Femur (tissue), 1 donor: Measurements from ENCODE around the gene GMEB2.
A peak's percentile ranks its signal among the peaks of the same experiment; 100 is the strongest.
"Not testable (repeated sequence)": the region's sequence is repeated elsewhere in the genome, so short reads cannot be mapped to it uniquely, and the experiment has no call there.

Source experiments
- DNase-seq: peaks from one replicate; pipeline ENCODE4 v3.0.0-alpha.2; 2017

The GMEB2 gene

DNA sequence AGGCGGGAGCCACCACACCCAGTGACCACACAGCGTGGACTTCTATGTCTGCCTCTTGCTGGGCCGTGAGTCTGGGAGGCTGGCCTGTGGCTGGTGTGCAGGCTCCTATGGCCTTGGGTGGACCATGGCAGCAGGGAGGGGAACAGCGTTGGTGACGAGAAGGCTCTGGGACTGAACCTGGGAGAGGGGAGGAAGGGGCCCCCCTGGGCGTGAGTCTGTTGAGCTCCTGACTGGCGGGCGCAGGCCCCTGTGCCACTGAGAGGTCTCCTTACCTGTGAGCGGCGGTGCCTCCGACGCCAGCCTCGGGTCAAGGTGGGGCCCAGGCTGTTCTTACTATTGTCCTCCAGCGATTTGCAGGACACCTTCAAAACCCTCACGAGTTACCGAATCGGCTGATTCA, 40.1 kb downstream of the GMEB2 start:
- DNase-seq = no peak

DNA sequence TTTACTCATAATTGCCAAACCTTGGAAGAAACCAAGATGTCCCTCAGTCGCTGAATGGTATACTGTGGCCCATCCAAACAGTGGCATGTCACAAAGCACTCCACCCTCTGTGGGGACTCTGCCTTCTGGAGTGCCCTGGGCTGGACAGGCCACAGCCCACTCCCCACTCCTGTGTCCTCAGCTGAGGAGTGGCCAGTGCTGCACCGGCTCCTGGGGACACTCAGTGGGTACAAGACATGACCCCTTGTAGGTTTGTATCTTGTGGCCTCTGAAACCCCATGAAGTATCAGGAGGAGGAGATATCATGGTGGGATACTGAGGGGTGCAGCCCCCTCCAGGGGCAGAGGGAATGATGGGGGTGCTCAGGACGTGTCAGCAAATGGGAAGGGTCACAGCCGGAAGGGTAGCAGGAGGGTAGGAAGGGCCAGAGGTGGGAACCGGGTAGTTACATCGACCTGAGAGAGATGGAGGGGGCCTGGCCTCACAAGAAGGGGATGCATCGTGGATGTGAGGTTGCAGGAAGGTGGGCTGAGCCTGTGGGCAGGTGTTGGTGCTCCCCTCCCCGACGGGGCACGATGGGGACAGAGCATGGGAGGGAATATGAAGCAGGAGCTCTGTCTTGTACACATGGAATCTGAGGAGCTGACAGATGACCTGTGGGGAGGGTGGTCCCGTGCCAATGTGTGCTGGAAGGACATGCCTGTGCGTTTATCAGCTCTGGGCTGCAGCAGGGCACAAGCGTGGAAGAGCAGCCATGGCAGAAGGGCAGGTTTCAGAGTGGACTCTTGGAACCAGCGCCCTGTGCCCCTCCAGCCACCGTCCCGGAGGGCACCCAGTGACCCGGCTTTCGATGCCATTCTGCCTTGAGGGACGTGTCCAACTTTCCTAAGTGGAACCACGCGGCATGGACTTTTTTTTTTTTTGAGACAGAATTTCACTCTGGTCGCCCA, 41.0 kb downstream of the GMEB2 start:
- DNase-seq = no peak

DNA sequence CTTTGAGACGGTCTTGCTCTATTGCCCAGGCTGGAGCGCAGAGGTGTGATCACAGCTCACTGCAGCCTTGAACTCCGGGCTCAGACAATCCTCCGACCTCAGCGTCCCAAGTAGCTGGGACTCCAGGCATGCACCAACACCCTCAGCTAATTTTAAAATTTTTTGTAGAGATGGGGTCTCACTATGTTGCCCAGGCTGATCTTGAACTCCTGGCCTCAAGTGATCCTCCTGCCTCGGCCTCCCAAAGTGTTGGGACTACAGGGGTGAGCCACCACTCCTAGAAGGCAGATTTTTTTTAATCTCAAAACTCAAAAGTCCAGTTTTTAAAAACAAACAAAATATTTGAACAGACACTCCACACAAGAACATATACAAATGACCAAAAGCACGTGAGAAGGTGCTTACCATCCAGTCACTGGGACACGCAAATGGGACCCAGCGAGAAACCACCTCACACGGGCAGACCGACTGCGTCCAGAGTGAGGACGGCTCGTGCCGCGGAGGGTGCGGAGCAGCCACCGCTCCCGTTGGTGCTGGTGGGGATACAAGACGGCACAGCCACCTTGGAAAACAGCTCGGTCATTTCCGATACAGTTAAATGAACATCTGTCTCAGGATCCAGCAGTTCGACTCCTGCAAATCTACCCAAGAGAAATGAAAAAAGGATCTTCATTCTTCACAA, 44.4 kb downstream of the GMEB2 start:
- no peak for DNase-seq

DNA sequence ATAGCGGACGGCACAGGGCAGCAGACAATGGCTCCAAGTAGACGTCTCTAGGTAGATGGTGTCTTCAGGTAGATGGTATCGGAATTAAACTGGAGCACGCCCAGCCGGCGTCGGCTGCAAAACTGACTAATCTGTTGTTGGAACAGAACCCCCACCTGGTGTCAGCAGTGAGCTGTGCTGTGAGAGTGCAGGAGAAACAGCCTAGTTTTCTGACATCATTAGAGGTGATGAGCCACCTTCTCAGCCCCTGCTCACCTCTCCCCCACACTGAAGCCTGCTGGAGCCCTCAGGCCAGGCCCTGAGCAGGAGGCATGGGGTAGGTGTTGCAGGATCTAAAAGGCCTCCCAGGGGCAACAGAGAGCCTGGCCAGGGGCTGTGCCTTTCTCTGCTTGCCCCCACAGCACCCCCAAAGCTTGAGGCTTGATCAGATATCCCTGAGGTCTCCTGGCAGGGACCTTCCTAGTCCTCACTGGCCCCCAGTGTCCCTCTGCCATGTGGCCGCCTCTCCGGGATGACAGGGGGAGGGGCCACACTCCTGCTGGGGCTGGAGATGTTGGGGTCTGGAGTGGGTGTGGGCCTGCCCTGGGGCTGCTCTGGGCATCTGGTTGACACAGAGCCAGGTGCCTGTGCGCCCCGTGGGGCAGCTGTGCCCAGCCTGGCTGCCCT, 46.0 kb downstream of the GMEB2 start:
- DNase-seq = no peak

DNA sequence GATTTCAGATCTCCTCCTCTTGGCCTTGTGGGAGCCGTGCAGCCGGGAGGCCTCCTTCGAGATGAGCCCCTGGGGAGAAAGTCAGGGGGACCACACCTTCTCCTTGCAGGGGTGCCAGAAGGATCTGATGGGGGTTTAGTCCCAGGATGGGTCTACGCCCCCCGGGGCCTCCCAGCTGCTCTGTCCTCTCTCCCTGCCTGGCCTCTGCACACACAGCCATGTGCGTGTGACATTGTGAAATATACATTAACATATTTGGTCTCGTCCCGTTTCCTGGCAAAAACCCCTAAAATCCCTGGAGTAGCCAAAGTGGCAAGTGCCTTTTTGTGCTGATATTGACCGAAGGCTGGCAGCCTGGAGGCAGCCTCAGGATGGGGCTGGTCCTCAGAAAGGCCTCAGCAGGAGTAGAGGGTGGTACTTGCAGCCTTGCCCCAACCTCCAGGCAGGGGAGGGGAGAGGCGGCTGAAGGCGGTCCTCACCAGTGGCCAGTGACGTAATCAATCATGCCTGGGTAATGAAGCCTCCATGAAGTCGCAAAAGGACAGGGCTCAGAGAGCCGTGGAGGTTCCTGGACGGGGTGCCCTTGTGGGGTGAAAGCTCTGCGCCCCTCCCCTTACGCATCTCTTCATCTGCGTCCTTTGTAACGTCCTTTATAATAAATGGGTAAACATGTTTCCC, 47.7 kb downstream of the GMEB2 start:
- DNase-seq = no peak

DNA sequence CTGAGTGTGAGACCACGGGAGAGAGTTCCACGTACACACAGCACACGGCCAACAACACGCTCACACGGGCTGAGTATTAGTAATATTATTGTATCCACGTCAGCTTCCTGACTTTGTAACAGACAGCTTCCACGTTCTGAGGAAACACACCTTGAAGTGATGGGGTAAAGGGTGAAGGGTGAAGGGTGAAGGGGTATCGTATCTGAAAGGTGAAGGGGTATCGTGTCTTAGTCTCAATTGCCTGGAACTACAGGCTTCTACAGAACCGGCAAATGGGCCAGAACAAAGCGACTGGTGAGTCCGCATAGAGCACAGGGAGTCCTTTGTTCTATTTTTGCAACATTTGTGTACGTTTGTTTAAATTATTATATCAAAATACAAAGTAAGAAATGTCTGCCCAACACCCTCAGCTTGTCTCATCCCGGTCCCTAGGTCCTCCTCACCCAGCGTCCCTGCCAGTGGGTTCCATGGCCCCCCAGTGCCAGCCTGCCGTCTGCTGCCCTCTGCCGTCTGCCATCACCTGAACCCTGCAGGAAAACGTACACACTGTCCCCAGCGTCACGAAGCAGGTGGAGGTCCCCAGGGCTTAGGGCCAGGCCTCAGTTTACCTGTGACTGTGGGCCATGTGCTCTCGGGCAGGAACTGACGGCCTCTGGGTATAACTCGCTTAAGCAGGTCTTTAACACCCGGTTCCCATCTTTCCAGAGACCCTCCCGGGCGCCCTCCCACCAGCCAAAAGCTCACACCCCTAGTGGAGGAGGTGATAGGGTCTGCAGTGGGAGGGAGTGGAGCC, 48.5 kb downstream of the GMEB2 start:
- no peak for DNase-seq

DNA sequence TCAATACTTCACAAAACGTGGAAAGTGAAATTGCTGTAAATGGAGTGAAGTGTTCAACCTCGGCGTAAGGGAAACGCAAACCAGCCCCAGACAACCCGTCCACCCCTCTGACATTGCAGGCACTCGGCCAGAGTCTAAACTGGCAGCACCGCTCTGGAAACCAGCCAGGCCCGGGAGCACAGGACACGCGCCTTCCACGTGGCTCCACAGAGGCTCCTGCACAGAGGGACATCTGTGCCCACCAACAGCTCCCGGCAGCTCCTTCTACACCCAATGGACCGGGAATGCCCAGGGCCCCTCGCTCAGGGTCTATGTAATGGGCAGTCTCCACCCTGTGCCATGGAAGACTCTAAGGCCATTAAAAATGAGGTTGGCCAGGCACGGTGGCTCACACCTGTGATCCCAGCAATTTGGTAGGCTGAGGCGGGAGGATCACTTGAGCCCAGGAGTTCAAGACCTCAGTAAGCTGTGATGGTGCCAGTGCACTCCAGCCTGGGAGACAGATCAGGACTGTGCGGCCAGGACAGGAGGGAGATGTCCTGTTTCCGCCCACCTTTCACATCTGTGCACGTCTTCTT, 49.5 kb downstream of the GMEB2 start:
- peak; percentile 35 for DNase-seq

DNA sequence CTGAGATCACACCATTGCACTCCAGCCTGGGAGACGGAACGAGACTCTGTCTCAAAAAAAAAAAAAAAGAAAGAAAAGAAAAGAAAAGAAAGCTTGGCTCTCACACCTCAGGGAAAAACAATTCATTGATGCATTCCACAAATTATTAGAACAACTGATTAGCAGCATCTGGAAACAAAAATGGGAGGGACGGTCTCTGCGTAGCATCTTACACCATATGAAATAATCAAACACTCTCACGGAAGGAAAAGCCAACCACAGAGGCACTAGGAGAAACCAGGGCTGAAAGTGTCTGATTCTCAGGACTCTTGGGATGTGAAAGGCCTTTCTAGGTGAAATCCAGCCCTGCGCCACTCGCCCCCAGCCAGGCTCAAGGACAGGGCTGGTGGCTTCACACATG, 50.6 kb downstream of the GMEB2 start:
- DNase-seq = no peak

DNA sequence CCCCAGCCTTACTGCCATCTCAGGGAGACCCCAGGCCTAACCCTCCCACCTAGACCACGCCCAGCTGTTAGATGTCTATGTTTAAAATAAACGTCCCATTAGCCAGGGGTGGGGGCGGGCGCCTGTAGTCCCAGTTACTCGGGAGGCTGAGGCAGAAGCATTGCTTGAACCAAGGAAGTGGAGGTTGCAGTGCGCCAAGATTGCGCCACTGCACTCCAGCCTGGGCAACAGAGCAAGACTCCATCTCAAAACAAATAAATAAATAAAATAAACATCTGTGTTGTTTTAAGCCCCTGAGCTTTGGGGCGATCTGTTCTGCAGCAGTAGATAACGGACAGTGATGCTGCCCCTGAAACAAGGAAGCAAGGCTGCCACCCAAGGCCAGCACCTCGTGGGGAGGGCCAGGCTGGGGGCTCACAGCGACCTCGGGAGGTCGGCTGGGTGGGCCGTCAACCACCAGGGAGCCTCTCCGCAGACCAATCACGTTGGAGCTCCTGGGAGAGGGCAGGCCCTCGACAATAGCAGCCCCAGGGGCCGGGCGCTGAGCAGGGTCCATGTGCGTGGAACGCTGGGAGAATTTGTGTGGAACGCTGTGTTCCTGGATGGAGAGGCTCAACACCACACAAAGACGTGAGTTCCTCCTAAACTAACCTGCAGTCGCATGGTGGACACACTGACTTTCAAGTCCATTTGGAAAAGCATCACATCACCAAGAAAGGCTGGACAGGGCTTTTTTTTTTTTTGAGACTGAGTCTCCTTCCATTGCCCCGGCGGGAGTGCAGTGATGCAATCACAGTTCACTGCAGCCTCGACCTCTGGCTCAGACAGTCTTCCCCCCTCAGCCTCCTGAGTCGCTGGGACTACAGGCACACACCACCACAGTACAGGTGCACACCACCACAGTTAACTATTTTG, 51.8 kb downstream of the GMEB2 start:
- no peak for DNase-seq

DNA sequence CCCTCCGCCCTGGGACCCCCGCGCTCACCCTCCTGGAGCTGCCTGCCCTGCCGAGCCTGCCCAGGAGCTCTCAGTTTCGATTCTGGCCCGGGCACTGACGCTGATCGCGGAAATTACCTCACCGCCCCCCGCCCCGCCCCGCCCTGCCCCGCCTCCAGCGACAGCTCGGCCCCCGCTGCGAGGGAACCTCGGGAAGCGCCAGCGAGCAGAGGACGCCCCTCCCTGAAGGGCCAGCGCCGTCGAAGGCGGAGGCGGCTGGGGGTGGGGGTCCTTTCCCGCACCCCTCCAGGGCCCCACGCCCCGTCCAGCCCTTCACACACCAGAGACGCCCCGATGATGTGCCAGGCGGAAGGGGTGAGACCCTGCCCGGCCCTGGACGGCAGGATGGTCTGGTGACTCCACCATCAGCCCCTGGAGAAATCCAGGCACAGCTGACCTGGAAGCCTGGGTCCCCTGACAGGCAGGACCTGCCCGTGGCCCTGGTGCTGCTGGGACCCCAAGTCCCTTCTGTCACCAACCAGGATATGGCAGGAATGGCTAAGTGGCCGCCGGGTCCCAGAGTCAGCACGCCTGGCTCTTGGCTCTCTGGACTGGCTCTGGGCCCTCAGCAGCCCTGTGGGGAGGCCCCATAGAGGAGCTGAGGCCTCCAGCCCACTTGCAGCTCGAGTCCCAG, 52.6 kb downstream of the GMEB2 start, which contains the start of gene HELZ2:
Gene HELZ2 (minus strand): TSS at position 84 of the 673 bp plus-strand sequence. CDS start 1,854 bp downstream, outside the sequence.
- peak; percentile 92 for DNase-seq

DNA sequence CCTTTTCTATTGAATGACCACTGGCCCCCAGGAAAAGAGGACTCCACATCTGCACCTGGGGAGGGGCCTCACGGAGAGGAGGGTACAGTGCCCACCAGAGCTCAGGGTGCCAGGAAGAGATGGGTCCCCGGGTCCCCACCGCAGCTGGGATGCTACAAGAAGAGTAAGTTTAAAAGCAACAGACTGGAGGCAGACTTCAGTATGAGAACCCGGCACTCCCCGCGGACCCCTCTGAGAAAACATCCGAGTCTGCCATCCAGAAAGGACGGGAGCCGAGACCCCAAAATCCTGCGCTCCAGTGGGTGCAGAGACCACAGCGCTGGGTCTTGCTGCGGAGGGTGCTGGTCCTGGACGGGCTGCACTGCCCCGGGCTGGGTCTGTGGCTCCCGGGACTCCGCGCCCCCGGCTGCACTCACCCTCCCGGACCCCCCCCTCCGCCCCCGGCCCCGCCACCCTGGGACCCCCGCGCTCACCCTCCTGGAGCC, 53.2 kb downstream of the GMEB2 start:
- no peak for DNase-seq

DNA sequence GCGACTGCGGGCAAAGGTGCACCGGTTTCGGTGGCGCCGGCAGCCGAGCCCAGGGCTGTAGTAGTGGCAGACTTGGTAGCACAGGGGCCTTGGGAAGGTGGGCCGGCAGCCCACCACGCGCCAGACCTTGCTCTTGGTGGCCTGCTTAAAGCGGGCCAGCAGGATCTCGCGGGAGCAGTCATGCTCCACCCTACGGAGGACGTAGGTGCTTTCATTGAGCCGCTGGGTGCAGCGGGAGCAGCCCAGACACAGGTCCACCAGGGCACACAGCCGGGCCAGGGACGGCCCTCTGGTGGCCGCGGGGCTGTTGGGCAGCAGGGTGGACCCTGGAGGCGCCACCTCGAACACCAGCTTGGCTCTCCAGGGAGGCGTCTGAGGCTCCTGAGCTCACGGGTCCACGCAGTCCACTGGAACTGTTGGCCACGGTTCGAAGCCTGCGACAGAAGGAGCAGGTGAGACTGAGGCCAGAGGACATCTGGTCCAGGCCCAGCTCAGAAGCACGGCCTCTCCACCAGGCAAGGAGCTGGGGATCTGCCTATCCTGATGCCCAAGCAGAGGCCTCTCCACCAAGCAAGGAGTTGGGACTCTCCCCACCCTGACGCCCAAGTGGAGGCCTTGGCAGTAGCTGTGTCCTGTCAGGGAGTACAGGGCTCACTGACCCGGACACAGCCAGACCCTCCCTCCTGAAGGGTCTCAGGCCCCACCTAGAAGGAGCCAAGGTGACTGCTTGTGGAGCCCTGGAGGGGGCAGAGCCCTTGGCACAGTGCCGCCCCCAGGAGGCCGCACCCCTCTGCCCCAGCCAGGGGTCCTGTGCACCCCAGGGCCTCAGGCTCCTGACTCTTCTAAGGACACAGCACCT, 53.9 kb downstream of the GMEB2 start:
- DNase-seq = no peak

DNA sequence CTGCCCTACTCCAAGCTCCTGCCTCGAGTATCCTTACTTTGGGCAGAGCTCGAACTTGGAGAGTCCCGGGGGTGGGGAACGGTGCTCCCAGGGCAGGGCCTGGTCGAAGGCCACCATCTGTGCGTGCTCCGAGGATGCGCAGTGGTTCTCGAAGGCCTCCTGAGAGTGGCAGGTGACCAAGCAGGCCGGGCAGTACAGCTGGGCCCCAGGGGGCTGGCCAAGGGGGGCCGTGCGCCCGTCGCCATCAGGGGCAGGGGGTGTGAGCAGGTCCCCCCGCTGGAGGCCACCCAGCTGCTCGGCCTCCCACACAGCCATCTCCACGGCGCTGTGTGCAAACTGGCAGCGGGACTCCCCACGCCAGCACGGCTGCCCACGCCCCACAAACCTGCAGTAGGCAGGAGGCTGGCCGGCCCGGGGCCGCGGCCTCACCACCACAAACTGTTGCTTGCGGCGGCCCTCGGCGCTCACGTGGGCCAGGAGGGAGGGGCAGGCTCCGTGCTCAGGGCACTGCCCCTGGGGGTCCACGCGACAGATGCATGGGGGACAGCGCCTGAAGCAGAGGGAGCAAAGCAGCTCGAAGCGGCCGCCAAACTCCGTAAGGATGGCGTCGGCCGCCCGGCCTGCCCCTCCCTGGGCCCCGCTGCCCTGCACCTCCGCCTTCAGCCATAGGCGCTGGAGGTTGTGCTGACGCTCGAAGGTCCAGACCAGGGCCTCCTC, 54.7 kb downstream of the GMEB2 start:
- DNase-seq = no peak

DNA sequence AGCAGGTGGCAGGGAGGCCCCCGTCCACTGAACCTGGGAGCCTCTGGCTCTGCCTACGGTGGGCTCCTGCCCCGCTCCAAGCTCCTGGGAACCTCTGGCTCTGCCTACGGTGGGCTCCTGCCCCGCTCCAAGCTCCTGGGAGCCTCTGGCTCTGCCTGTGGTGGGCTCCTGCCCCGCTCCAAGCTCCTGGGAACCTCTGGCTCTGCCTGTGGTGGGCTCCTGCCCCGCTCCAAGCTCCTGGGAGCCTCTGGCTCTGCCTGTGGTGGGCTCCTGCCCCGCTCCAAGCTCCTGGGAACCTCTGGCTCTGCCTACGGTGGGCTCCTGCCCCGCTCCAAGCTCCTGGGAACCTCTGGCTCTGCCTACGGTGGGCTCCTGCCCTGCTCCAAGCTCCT, 55.8 kb downstream of the GMEB2 start:
- not testable (repeated sequence) for DNase-seq

DNA sequence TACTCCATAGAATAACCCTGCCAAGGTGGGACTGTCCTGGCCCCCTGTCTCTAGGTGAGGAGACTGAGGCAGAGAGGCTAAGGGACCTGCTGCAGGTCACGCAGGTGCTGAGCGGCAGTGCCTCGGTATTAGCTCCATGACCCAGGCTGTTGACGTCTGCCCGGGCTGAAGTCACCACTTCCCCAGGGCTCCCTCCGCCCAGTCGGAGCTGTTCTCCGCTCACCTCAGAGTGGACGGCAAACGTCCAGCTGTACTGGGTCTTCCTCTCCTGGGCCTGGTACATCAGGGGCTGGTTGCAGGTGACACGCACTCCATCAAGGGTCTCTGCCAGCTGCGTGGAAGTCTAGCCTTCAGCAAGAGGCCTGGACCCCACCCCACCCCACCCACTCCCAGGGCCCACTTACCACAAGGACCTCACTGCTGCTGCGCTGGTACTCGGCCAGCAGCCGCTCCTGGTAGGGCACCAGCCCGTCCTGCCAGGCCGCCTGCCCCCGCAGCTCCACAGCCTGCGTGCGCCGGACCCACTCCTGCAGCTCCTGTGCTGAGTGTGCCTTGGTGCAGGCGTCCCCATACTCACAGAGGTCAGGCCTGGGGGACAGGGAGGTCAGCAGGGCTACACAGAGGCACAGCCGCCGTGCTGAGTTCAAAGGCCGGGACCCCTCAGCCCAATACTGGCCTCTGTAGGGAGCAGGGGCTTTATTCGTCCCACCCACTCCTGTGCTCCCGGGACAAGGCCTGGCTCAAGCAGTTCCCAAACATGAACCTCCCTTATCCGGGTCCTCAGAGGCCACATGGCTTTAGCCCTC, 56.4 kb downstream of the GMEB2 start:
- no peak for DNase-seq

DNA sequence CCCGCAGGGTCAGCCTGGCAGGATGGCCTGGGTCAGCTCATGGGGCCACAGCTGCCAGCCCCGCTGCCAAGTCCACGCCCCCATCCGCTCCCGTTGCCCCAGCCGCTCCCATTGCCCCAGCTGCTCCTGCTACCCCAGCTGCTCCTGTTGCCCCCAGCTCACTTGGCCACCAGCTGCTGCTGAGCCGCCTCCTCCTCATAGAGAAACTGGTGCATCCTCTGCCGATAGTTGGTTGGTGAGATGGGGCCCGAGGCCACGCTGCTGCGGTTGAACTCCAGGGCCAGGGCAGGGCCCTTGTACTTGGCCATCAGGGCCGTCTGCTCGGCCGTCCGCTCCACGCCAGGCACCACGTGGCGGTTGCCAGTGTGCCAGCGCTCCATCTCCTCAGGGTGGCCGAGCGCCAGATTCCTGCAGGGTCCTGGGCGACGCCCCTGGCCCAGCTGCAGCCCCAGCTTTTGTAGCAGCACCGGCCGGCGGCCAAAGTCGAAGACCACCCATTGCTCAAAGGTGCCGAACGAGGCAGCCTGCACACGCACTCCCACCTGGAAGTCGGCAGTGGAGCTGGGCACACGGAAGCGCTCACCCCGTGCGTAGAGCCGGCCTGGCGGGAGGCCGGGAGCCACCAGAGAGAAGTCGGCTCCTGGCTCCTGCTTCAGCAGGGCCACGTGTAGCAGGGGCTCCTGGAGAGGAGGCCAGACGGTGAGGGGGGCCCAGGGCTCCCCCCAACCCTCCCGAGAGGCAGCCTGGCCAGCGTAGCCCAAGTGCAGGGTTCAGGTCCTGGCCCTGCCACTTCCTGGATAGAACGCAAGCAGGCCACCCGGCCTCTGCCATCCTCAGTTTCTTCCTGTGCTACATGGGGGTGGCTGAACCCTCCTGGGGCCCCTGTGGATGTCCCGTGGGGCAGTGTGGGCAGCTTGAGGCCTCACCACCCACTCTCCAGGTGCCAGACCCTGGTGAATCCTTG, 57.6 kb downstream of the GMEB2 start:
- DNase-seq = no peak
